Stomach (tissue), 9 donors: Measurements from ENCODE around the gene SCUBE3. TPM values are rescaled to one million over a fixed set of nuclear protein-coding genes. Genes with fewer than 3 reads are reported as not detected.

Source experiments
- DNase-seq, 2 donors: peaks; one replicate each; pipeline versions ENCODE4 v3.0.0 to v3.0.0-alpha.2; 2013 to 2019
- H3K27ac ChIP-seq, 5 donors: fragments of 200-600 bp in 4 of 5; sonication (generic) in 4 of 5; one replicate each; pipeline ENCODE4 v1.5.1; 2013 to 2019; ENCODE audit warnings: mild to moderate bottlenecking in 1 of 5, moderate library complexity in 1 of 5
- H3K27me3 ChIP-seq, 3 donors: fragments of 200-600 bp; sonication (generic); one replicate each; pipeline ENCODE4 v1.5.1; 2017 to 2019; ENCODE audit warnings: mixed run types in 1 of 3
- H3K36me3 ChIP-seq, 4 donors: fragments of 200-600 bp; sonication (generic); 1 replicate in 3 of 4; 2 replicates in 1 of 4; pipeline ENCODE4 v1.5.1; 2016 to 2019
- H3K4me1 ChIP-seq, 4 donors: fragments of 200-600 bp; sonication (generic); one replicate each; pipeline ENCODE4 v1.5.1; 2016 to 2019
- H3K4me3 ChIP-seq, 4 donors: fragments of 200-600 bp; sonication (generic) in 3 of 4; one replicate each; pipeline ENCODE4 v1.5.1; 2016 to 2019; ENCODE audit warnings: mild to moderate bottlenecking in 1 of 4
- H3K9me3 ChIP-seq, 4 donors: fragments of 200-600 bp; sonication (generic); one replicate each; pipeline ENCODE4 v1.5.1; 2016 to 2019
- CTCF ChIP-seq, 7 experiments: fragments of 450-650 bp in 4 of 7; fragments of 200-600 bp in 3 of 7; sonication (generic) in 3 of 7; IDR thresholded peaks; one replicate each; pipeline ENCODE4 v1.5.1; 2016 to 2019; ENCODE audit warnings: antibody characterized with exemption in 7 of 7, control low read depth in 2 of 7, mild to moderate bottlenecking in 1 of 7
- EP300 ChIP-seq: sonication (generic); formaldehyde crosslinking; IDR thresholded peaks from one replicate; pipeline ENCODE4 v1.6.1; 2017; ENCODE audit warnings: antibody characterized with exemption
- POLR2A ChIP-seq, 4 donors: fragments of 450-650 bp; IDR thresholded peaks; one replicate each; pipeline ENCODE4 v1.6.1; 2016; ENCODE audit warnings: antibody characterized with exemption in 4 of 4, control low read depth in 2 of 4, mild to moderate bottlenecking in 1 of 4, moderate library complexity in 1 of 4
- POLR2AphosphoS5 ChIP-seq, 3 donors: sonication (generic); formaldehyde crosslinking; IDR thresholded peaks; one replicate each; pipeline ENCODE4 v1.6.1; 2016; ENCODE audit warnings: antibody characterized with exemption in 3 of 3
- WGBS, 5 donors: extraction: QIAGEN DNeasy Blood & Tissue Kit in 3 of 5; methylation state at CpG; one replicate each; pipeline versions ENCODE4 v1.1.5 to v1.1.7; 2013 to 2018; 5-methylcytosine and 5-hydroxymethylcytosine counted together
- intact Hi-C: fragments of 100-400 bp; cut with DNase I; formaldehyde crosslinking; loops from one replicate; pipeline ENCODE4 v1.15.1; 2023; ENCODE audit warnings: low total_unique reads
- polyA plus RNA-seq, 3 donors: library from polyadenylated mRNA; stranded (reverse); fragments of 200-250 nt; gene quantifications; one replicate each; pipeline ENCODE4 v1.2.3, GENCODE V29; 2013
- total RNA-seq, 5 donors: library from RNA; depleted of rRNA; stranded (reverse); fragments of >200 nt; gene quantifications; one replicate each; pipeline versions ENCODE4 v1.1.0 to v1.2.3, GENCODE V29; 2014 to 2016
- donor health status: healthy with polysubstance abuse.
- donor health status: Bipolar disorder and iron deficiency.
- donor health status: healthy.

The SCUBE3 gene
- total and polyA plus RNA-seq, 8 donors, result 0.15 to 2.3 (median 0.31) TPM; not detected in 1

DNA sequence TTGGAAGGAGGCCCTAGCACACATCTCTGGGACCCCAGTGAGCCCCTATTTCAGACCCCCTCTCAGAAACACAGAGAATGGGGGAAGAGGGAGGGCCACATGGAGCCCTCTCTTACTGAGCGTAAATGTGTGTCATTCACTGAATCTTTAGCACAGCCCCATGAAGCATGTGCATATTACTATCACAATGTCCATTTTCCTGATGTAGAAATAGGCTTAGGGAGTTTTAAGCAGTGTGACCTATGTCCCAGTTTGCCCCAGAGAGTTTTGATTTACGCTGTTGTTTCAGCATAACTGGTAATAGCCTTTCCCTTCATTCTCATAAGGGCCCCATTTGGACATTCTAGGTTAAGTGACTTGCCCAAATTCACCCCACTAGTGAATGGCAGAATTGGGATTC lies 47.6 kb upstream of the SCUBE3 start:
- peak in 1 of 2 donors; percentile 64 for DNase-seq
- WGBS, 5 donors, result 62 to 74% (median 66%) methylated on average over 2 of the region's 2 CpGs
- TF ChIP-seq POLR2AphosphoS5 (IDR thresholded peaks at IDR 0.05) (no peak), CTCF (IDR thresholded peaks at IDR 0.05) (no peak), EP300 (no peak), POLR2A (IDR thresholded peaks at IDR 0.05) (no peak)
- intact Hi-C loops, result no loop called here
- peaks cover 0 to 3% (median 0%) of the 10 kb centered on the region in 3 donors for H3K27me3 ChIP-seq
- H3K4me1 ChIP-seq, result peaks cover 20 to 45% (median 42%) of the 10 kb centered on the region in 4 donors
- H3K27ac ChIP-seq, result peak overlapping the region; percentile 71 to 87 (median 77)
- no peaks in the 10 kb centered on the region for H3K9me3 ChIP-seq
- H3K36me3 ChIP-seq, result no peaks in the 10 kb centered on the region
- H3K4me3 ChIP-seq, result no peak overlapping the region

DNA sequence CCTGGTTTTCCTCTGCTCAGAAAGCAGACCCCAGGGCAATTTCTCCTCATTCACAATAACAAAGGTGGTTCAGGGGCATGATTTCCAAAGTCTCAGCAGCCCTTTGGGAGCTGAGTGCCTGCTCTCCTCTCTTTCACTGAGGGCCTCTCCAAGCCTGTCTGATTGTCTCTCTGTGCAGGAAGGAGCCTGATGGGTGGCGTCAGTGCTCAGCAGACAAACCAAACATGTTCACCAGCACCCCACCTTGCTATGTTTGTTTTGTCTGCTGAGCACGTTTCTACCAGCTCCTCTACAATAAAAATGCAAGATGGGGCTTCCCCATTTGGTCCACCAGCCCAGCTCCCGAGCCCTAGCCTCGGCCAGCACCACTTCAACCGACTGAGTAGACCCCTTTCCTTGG lies 47.2 kb upstream of the SCUBE3 start:
- Histone ChIP-seq H3K36me3 (no peaks in the 10 kb centered on the region), H3K27me3 (peaks cover 0 to 3% (median 0%) of the 10 kb centered on the region in 3 donors), H3K4me3 (no peak overlapping the region), H3K27ac (peak overlapping the region; percentile 71 to 87 (median 77)), H3K9me3 (no peaks in the 10 kb centered on the region), H3K4me1 (peaks cover 20 to 42% (median 40%) of the 10 kb centered on the region in 4 donors)
- no peak for TF ChIP-seq POLR2A (IDR thresholded peaks at IDR 0.05)
- TF ChIP-seq POLR2AphosphoS5 (IDR thresholded peaks at IDR 0.05), result no peak
- no peak for TF ChIP-seq CTCF (IDR thresholded peaks at IDR 0.05)
- TF ChIP-seq EP300, result no peak
- DNase-seq, result peak; percentile 35 to 70
- WGBS, 5 donors, result 17 to 46% (median 42%) methylated on average over 5 of the region's 5 CpGs
- intact Hi-C loops, result no loop called here

- DNase-seq, result no peak
- no peak for TF ChIP-seq POLR2AphosphoS5 (IDR thresholded peaks at IDR 0.05)
- TF ChIP-seq POLR2A (IDR thresholded peaks at IDR 0.05), result no peak
- no peak for TF ChIP-seq EP300
- TF ChIP-seq CTCF (IDR thresholded peaks at IDR 0.05), result no peak
- Histone ChIP-seq H3K4me1 (peaks cover 20 to 32% (median 30%) of the 10 kb centered on the region in 4 donors), H3K27ac (no peak overlapping the region), H3K27me3 (peaks cover 0 to 3% (median 0%) of the 10 kb centered on the region in 3 donors), H3K36me3 (no peaks in the 10 kb centered on the region), H3K9me3 (no peaks in the 10 kb centered on the region), H3K4me3 (no peak overlapping the region)
- intact Hi-C loops, result no loop called here
Measured at GRCh38 chr6:35167505-35167904, 46.3 kb upstream of the SCUBE3 start.

DNA sequence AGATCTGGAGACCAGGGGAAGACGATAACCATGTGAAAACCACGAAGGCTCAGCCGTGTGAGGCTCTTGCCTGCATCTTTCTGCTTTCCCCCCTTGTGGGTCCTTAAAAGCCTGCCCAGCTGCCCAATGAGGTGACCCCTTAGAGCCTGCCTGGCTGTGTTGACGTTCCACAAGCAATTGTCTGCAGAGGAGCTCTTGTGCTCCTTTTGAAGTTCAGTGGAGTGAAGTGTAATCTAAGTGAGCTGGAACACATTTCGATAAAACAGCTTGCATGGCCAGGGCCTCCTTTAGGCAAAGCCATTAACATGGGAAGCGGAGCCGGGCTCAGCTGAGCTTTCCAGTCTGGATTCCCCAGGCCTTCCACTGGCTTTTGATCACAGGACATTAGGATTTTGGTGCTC lies 45.3 kb upstream of the SCUBE3 start:
- Histone ChIP-seq H3K27me3 (no peaks in the 10 kb centered on the region), H3K9me3 (no peaks in the 10 kb centered on the region), H3K36me3 (no peaks in the 10 kb centered on the region), H3K27ac (no peak overlapping the region), H3K4me3 (no peak overlapping the region), H3K4me1 (peaks cover 20 to 30% (median 26%) of the 10 kb centered on the region in 4 donors)
- intact Hi-C loops, result no loop called here
- WGBS, 5 donors, result 81 to 88% (median 85%) methylated on average over 7 of the region's 7 CpGs
- TF ChIP-seq EP300, result no peak
- no peak for TF ChIP-seq POLR2A (IDR thresholded peaks at IDR 0.05)
- no peak for TF ChIP-seq POLR2AphosphoS5 (IDR thresholded peaks at IDR 0.05)
- no peak for TF ChIP-seq CTCF (IDR thresholded peaks at IDR 0.05)
- no peak for DNase-seq
